HepG2 (cell line): ENCODE data around the gene CNOT1. TPM values are rescaled to one million over a fixed set of nuclear protein-coding genes. Genes with fewer than 3 reads are reported as not detected.

Source experiments
- ATAC-seq: fragments of 200-7000 bp; cut with Tn5 transposase; 3 replicates; pipeline ENCODE4 v1.9.1; 2020; ENCODE audit warnings: mild to moderate bottlenecking, moderate library complexity
- BruUV-seq: library from RNA; stranded (reverse); fragments of 400-500 nt; replicated peaks from 2 replicates; lab custom pipeline; 2021; lab: Mats Ljungman, UMichigan
- CTCF ChIA-PET: fragments of 300-600 bp; formaldehyde crosslinking; extraction: SDS; loops from one replicate; lab custom pipeline; 2021; ENCODE audit warnings: low total read pairs, inconsistent platforms, low intra/inter-chr PET ratio; lab: Yijun Ruan, JAX
- POLR2A ChIA-PET: fragments of 350-600 bp; sonication (Branson Sonifier 250); formaldehyde crosslinking; loops from one replicate; lab custom pipeline; 2020; ENCODE audit warnings: antibody characterized with exemption, inconsistent platforms; lab: Yijun Ruan, JAX
- DNase-seq: peaks from one replicate; pipeline ENCODE4 v3.0.0-alpha.2; 2015; ENCODE audit warnings: low spot score
- FAIRE-seq: peaks from 3 replicates; lab custom pipeline; 2011; peaks lifted over from hg19 to GRCh38; lab: Jason Lieb, UNC
- H2AFZ ChIP-seq: one replicate; pipeline ENCODE4 v1.6.1; 2011; ENCODE audit warnings: low read length, inconsistent platforms
- H3K27ac ChIP-seq: fragments of 300-600 bp; 3 replicates; pipeline ENCODE4 v1.8.0; 2011; ENCODE audit warnings: mixed run types, mild to moderate bottlenecking, mixed read lengths, low read length, inconsistent platforms; ENCODE audit not compliant: insufficient read depth; ENCODE audit errors: extremely low read length
- H3K27me3 ChIP-seq, 2 experiments: fragments of 200-600 bp in 1 of 2; 2 replicates in 1 of 2; 3 replicates in 1 of 2; pipeline versions ENCODE4 v1.6.0 to v1.8.0; 2011; ENCODE audit warnings: low read length in 2 of 2, mild to moderate bottlenecking in 2 of 2, moderate library complexity in 2 of 2, inconsistent platforms in 1 of 2; ENCODE audit not compliant: insufficient read depth in 2 of 2, control insufficient read depth in 1 of 2
- H3K36me3 ChIP-seq, 2 experiments: fragments of 200-600 bp in 1 of 2; replicated peaks in 1 of 2; 2 replicates in 1 of 2; 3 replicates in 1 of 2; pipeline versions ENCODE4 v1.5.1 to v1.8.0; 2011; ENCODE audit warnings: low read length in 2 of 2, inconsistent platforms in 1 of 2; ENCODE audit not compliant: insufficient read depth in 2 of 2, control insufficient read depth in 1 of 2
- H3K4me1 ChIP-seq: 2 replicates; pipeline ENCODE4 v1.5.1; 2012; ENCODE audit warnings: low read length, inconsistent platforms; ENCODE audit not compliant: insufficient read depth
- H3K4me2 ChIP-seq: 2 replicates; pipeline ENCODE4 v1.6.0; 2011; ENCODE audit warnings: low read depth, low read length, inconsistent platforms
- H3K4me3 ChIP-seq, 3 experiments: fragments of 200-600 bp in 1 of 3; sonication (generic), shearing (Covaris generic) in 1 of 3; replicated peaks in 1 of 3; 2 replicates each; pipeline ENCODE4 v1.5.1; 2011 to 2016; ENCODE audit warnings: low read length in 3 of 3, inconsistent platforms in 2 of 3, low read depth in 2 of 3, mild to moderate bottlenecking in 2 of 3, control low read depth in 1 of 3, mixed read lengths in 1 of 3; ENCODE audit not compliant: insufficient read depth in 1 of 3
- H3K79me2 ChIP-seq: one replicate; pipeline ENCODE4 v1.6.1; 2011; ENCODE audit warnings: low read length, inconsistent platforms; ENCODE audit not compliant: insufficient read depth
- H3K9ac ChIP-seq: 2 replicates; pipeline ENCODE4 v1.6.0; 2011; ENCODE audit warnings: mild to moderate bottlenecking, low read depth, low read length, inconsistent platforms; ENCODE audit not compliant: insufficient read depth
- H3K9me3 ChIP-seq: 2 replicates; pipeline ENCODE4 v1.5.1; 2012; ENCODE audit warnings: mild to moderate bottlenecking, low read length
- H4K20me1 ChIP-seq: 2 replicates; pipeline ENCODE4 v1.6.0; 2011; ENCODE audit warnings: inconsistent platforms, mild to moderate bottlenecking, low read length, moderate library complexity; ENCODE audit not compliant: insufficient read depth
- AGO2 ChIP-seq: fragments of 200-400 bp; formaldehyde crosslinking; optimal IDR thresholded peaks from 2 replicates; pipeline ENCODE3; 2017; ENCODE audit warnings: mild to moderate bottlenecking, low read depth, low read length, moderate library complexity
- BRF2 ChIP-seq: sonication (generic); formaldehyde crosslinking; IDR thresholded peaks from 2 replicates; pipeline ENCODE4 v1.8.1; 2022; ENCODE audit warnings: mild to moderate bottlenecking, missing genetic modification reagents
- GABPA ChIP-seq, 2 experiments: IDR thresholded peaks; 2 replicates each; pipeline ENCODE4 v1.6.1; 2011 to 2016; ENCODE audit warnings: low read depth in 2 of 2, low read length in 1 of 2, missing biosample characterization in 1 of 2, missing genetic modification characterization in 1 of 2
- RBM39 ChIP-seq: fragments of 200-400 bp; formaldehyde crosslinking; IDR thresholded peaks from one replicate; pipeline ENCODE4 v1.6.1; 2018; ENCODE audit warnings: antibody characterized with exemption, mild to moderate bottlenecking, low read depth, low read length; ENCODE audit not compliant: poor library complexity, severe bottlenecking
- TCF7L2 ChIP-seq: IDR thresholded peaks from 2 replicates; pipeline ENCODE4 v1.6.1; 2011; ENCODE audit warnings: mild to moderate bottlenecking, low read depth, low read length, moderate library complexity
- THAP7 ChIP-seq: sonication (generic); formaldehyde crosslinking; IDR thresholded peaks from 2 replicates; pipeline ENCODE4 v1.8.1; 2023; ENCODE audit warnings: mild to moderate bottlenecking, missing genetic modification reagents
- ZKSCAN1 ChIP-seq: fragments of 150-350 bp; IDR thresholded peaks from 2 replicates; pipeline ENCODE4 v1.6.1; 2014; ENCODE audit warnings: low read length
- ZNF34 ChIP-seq: sonication (generic); formaldehyde crosslinking; IDR thresholded peaks from 2 replicates; pipeline ENCODE4 v1.4.0; 2020; ENCODE audit warnings: mild to moderate bottlenecking, missing genetic modification reagents, borderline replicate concordance
- ZNF44 ChIP-seq: sonication (generic); formaldehyde crosslinking; IDR thresholded peaks from 2 replicates; pipeline ENCODE4 v1.5.1; 2020; ENCODE audit warnings: mild to moderate bottlenecking, missing genetic modification reagents
- ZNF761 ChIP-seq: sonication (generic); formaldehyde crosslinking; conservative IDR thresholded peaks from 2 replicates; pipeline ENCODE4 v1.4.0; 2020; ENCODE audit warnings: mild to moderate bottlenecking, missing genetic modification reagents
- ZNF768 ChIP-seq: sonication (generic); formaldehyde crosslinking; IDR thresholded peaks from 2 replicates; pipeline ENCODE4 v1.4.0; 2020; ENCODE audit warnings: missing genetic modification reagents
- ZNF879 ChIP-seq: sonication (generic); formaldehyde crosslinking; IDR thresholded peaks from 2 replicates; pipeline ENCODE4 v1.8.1; 2023; ENCODE audit warnings: missing genetic modification reagents
- ZNF891 ChIP-seq: sonication (generic); formaldehyde crosslinking; IDR thresholded peaks from 2 replicates; pipeline ENCODE4 v1.5.0; 2020; ENCODE audit warnings: mild to moderate bottlenecking, missing genetic modification reagents
- ZSCAN12 ChIP-seq: sonication (generic); formaldehyde crosslinking; IDR thresholded peaks from 2 replicates; pipeline ENCODE4 v1.9.0; 2021; ENCODE audit warnings: mild to moderate bottlenecking, missing genetic modification reagents
- ZSCAN22 ChIP-seq: sonication (generic); formaldehyde crosslinking; IDR thresholded peaks from 2 replicates; pipeline ENCODE4 v1.4.0; 2020; ENCODE audit warnings: mild to moderate bottlenecking, missing genetic modification reagents
- WGBS: methylation state at CpG from one replicate; pipeline ENCODE4 v1.1.6; 2017; ENCODE audit warnings: low lambda C conversion rate; 5-methylcytosine and 5-hydroxymethylcytosine counted together
- in situ Hi-C: cut with HindIII; loops from 2 replicates; pipeline ENCODE4 v1.10.0; 2017; ENCODE audit warnings: low pct_unique_long_range_greater_than_20kb; ENCODE audit not compliant: extremely low pct_ligation_motif_present
- intact Hi-C: fragments of 100-400 bp; cut with micrococcal nuclease; formaldehyde crosslinking; loops from one replicate; pipeline ENCODE4 v1.10.0; 2022; ENCODE audit not compliant: unreplicated experiment
- polyA plus RNA-seq, 8 experiments: library from polyadenylated mRNA; depleted of rRNA in 3 of 8; stranded (reverse) in 7 of 8; unstranded in 1 of 8; fragments of >200 nt; fragmentation: Illumina TruSeq in 4 of 8; extraction: Trizol in 4 of 8; gene quantifications; 2 replicates each; pipeline versions ENCODE4 v1.2.1 to v1.2.3, GENCODE V29; 2011 to 2016; ENCODE audit warnings: low read depth in 4 of 8, missing spikeins in 1 of 8, mixed read lengths in 1 of 8; ENCODE audit not compliant: insufficient read depth in 1 of 8
- total RNA-seq, 5 experiments: library from RNA; depleted of rRNA; stranded (reverse); fragments of >200 nt; fragmentation: Illumina TruSeq; extraction: Trizol; gene quantifications; 2 replicates each; pipeline ENCODE4 v1.2.3, GENCODE V29; 2016; ENCODE audit warnings: low read depth in 1 of 5
- TF ChIP-seq, protein P1 (sequence below): sonication (generic); formaldehyde crosslinking; IDR thresholded peaks from 2 replicates; pipeline ENCODE4 v1.8.0; 2022; ENCODE audit warnings: mild to moderate bottlenecking, missing genetic modification reagents, moderate library complexity
- TF ChIP-seq, protein P2 (sequence below): sonication (generic); formaldehyde crosslinking; IDR thresholded peaks from 2 replicates; pipeline ENCODE4 v1.4.0; 2020; ENCODE audit warnings: mild to moderate bottlenecking, missing genetic modification reagents

CNOT1 gene
- total and polyA plus RNA-seq, 2 of the 13 experiments (the other 11 are each of a cell fraction or from before 2014, with no cell fraction given), result 188 to 232 TPM

- Histone ChIP-seq H3K27me3 (no peaks in the 10 kb centered on the region), H3K4me1 (peaks cover 32% of the 10 kb centered on the region), H3K27ac (peak overlapping the region; percentile 76), H3K4me2 (peak overlapping the region; percentile 86), H3K9me3 (no peaks in the 10 kb centered on the region), H2AFZ (no peak overlapping the region), H3K4me3 (peak overlapping the region; percentile 58 to 91 (median 80); a peak in 5 of 6 replicates), H3K9ac (peak overlapping the region; percentile 76), H3K36me3 (peaks cover 18 to 43% of the 10 kb centered on the region in 2 experiments), H4K20me1 (peaks cover 12% of the 10 kb centered on the region), H3K79me2 (peaks cover 5% of the 10 kb centered on the region)
- intact Hi-C loops (loop anchor here (10.0 kb wide), 1 partner anchor 49 kb away; no protein-coding TSS in a partner anchor), in situ Hi-C loops (loop anchor here (10.0 kb wide), 1 partner anchor 119 kb away; no protein-coding TSS in a partner anchor)
- FAIRE-seq, result no peak
- WGBS, result 44% methylated on average over 18 of the region's 66 CpGs
- ChIA-PET POLR2A (interaction anchor here (0.7 to 1.8 kb wide), 6 partner anchors 9 to 169 kb away, joined by 3 to 4 read pairs (median 3); partner anchors contain the start of gene SLC38A7), CTCF (no interaction called here)
- peak; percentile 57 for ATAC-seq
- no TSS peak for BruUV-seq
- DNase-seq, result peak; percentile 24
- TF ChIP-seq ZNF44 (no peak), BRF2 (CRISPR knock-in tag) (no peak), GABPA (IDR thresholded peaks at IDR 0.05; ENCODE audit: low read depth, low read length) (no peak; the same call in 1 of the 2 replicates), GABPA (CRISPR knock-in tag; IDR thresholded peaks at IDR 0.05; ENCODE audit: low read depth) (no peak), ZNF761 (CRISPR knock-in tag) (0 out of 2 replicates have a peak, but pooled peaks have one; percentile 32), ZNF891 (peak; percentile 10; the same call in 1 of the 2 replicates), TCF7L2 (no peak), THAP7 (no peak), ZSCAN12 (CRISPR knock-in tag) (no peak), AGO2 (peak; percentile 98), ZNF879 (peak; percentile 62; the same call in 1 of the 2 replicates), ZNF768 (CRISPR knock-in tag) (peak; percentile 6; the same call in 1 of the 2 replicates), ZNF34 (CRISPR knock-in tag) (0 out of 2 replicates have a peak, but pooled peaks have one; percentile 1), RBM39 (peak; percentile 3), ZSCAN22 (CRISPR knock-in tag) (no peak), ZKSCAN1 (no peak)
- TF ChIP-seq, protein P1, sequence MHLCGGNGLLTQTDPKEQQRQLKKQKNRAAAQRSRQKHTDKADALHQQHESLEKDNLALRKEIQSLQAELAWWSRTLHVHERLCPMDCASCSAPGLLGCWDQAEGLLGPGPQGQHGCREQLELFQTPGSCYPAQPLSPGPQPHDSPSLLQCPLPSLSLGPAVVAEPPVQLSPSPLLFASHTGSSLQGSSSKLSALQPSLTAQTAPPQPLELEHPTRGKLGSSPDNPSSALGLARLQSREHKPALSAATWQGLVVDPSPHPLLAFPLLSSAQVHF (CRISPR knock-in tag), result peak; percentile 54; the same call in 1 of the 2 replicates
- TF ChIP-seq, protein P2, sequence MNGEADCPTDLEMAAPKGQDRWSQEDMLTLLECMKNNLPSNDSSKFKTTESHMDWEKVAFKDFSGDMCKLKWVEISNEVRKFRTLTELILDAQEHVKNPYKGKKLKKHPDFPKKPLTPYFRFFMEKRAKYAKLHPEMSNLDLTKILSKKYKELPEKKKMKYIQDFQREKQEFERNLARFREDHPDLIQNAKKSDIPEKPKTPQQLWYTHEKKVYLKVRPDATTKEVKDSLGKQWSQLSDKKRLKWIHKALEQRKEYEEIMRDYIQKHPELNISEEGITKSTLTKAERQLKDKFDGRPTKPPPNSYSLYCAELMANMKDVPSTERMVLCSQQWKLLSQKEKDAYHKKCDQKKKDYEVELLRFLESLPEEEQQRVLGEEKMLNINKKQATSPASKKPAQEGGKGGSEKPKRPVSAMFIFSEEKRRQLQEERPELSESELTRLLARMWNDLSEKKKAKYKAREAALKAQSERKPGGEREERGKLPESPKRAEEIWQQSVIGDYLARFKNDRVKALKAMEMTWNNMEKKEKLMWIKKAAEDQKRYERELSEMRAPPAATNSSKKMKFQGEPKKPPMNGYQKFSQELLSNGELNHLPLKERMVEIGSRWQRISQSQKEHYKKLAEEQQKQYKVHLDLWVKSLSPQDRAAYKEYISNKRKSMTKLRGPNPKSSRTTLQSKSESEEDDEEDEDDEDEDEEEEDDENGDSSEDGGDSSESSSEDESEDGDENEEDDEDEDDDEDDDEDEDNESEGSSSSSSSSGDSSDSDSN (CRISPR knock-in tag), result peak; percentile 67
Measured at GRCh38 chr16:58515871-58516767, 113.5 kb downstream of the CNOT1 start.
